ENCODE measurements around the gene CBLC. TPM values are rescaled to one million over a fixed set of nuclear protein-coding genes. Genes with fewer than 3 reads are reported as not detected.

Gene CBLC
- total RNA-seq, 1 donor from 2014 or later = 9.9 TPM

DNA sequence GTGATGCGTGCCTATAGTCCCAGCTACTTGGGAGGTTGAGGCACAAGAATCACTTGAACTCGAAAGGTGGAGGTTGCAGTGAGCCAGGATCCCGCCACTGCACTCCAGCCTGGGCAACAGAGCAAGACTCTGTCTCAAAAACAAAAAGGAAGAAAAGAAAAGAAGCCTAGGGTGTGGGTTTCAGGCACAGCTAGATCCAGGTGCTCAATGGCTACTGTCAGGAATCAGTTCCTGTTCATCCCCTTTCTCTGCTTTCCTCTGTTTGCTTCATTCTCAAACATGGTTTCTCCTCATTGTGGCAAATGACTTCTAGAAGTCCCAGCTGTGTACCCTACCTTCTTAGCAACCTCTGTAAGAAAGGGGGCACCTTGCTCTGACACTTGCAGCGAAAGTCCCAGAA, 5.9 kb downstream of the CBLC start:
- no peaks in the 10 kb centered on the region for H3K36me3 ChIP-seq (ENCODE audit: control insufficient read depth, insufficient read depth, low read length)
- no peaks in the 10 kb centered on the region for H3K27me3 ChIP-seq (ENCODE audit: control insufficient read depth, insufficient read depth, low read length)
- no peak for DNase-seq (ENCODE audit: low read depth)
- TF ChIP-seq, protein P1, sequence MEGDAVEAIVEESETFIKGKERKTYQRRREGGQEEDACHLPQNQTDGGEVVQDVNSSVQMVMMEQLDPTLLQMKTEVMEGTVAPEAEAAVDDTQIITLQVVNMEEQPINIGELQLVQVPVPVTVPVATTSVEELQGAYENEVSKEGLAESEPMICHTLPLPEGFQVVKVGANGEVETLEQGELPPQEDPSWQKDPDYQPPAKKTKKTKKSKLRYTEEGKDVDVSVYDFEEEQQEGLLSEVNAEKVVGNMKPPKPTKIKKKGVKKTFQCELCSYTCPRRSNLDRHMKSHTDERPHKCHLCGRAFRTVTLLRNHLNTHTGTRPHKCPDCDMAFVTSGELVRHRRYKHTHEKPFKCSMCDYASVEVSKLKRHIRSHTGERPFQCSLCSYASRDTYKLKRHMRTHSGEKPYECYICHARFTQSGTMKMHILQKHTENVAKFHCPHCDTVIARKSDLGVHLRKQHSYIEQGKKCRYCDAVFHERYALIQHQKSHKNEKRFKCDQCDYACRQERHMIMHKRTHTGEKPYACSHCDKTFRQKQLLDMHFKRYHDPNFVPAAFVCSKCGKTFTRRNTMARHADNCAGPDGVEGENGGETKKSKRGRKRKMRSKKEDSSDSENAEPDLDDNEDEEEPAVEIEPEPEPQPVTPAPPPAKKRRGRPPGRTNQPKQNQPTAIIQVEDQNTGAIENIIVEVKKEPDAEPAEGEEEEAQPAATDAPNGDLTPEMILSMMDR (IDR thresholded peaks at IDR 0.05; ENCODE audit: insufficient read depth, low read length, poor library complexity, severe bottlenecking) = no peak
- no peak overlapping the region for H3K4me3 ChIP-seq (ENCODE audit: low read depth, low read length)

DNA sequence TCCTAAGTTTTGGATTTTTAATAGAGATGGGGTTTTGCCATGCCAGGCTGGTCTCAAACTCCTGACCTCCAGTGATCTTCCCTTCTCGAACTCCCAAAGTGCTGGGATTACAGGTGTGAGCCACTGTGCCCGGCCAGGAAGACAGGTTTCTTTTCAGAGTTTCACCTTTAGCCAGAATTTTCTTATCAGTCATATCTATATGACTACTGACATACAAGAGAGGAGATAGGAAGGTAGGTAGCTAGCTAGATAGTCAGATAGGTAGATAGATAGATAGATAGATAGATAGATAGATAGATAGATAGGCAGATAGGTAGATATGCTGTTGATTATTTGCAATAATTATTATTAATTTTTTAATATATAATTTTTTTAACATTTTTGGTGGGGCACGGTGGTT, 7.6 kb downstream of the CBLC start:
- TF ChIP-seq, protein P1 (IDR thresholded peaks at IDR 0.05; ENCODE audit: insufficient read depth, low read length, poor library complexity, severe bottlenecking) = no peak
- no peaks in the 10 kb centered on the region for H3K27me3 ChIP-seq (ENCODE audit: control insufficient read depth, insufficient read depth, low read length)
- no peaks in the 10 kb centered on the region for H3K36me3 ChIP-seq (ENCODE audit: control insufficient read depth, insufficient read depth, low read length)
- H3K4me3 ChIP-seq (ENCODE audit: low read depth, low read length) = no peak overlapping the region
- DNase-seq (ENCODE audit: low read depth) = no peak

DNA sequence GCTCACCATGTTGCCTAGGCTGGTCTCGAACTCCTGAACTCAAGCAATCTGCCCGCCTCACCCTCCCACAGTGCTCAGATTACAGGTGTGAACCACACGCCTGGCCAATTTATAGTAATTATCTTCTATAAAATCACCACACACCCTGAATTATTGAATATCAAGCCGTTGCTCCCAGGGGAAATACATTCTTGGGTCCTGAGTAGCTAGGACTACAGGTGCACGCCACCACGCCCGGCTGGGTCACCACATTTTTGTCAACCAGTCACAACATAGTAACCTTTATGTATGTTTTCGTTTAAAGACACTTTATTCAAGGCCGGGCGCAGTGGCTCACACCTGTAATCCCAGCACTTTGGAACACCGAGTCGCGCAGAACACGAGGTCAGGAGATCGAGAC, 8.3 kb downstream of the CBLC start:
- no peaks in the 10 kb centered on the region for H3K36me3 ChIP-seq (ENCODE audit: control insufficient read depth, insufficient read depth, low read length)
- H3K27me3 ChIP-seq (ENCODE audit: control insufficient read depth, insufficient read depth, low read length) = no peaks in the 10 kb centered on the region
- no peak for DNase-seq (ENCODE audit: low read depth)
- no peak overlapping the region for H3K4me3 ChIP-seq (ENCODE audit: low read depth, low read length)
- TF ChIP-seq, protein P1 (IDR thresholded peaks at IDR 0.05; ENCODE audit: insufficient read depth, low read length, poor library complexity, severe bottlenecking) = no peak

DNA sequence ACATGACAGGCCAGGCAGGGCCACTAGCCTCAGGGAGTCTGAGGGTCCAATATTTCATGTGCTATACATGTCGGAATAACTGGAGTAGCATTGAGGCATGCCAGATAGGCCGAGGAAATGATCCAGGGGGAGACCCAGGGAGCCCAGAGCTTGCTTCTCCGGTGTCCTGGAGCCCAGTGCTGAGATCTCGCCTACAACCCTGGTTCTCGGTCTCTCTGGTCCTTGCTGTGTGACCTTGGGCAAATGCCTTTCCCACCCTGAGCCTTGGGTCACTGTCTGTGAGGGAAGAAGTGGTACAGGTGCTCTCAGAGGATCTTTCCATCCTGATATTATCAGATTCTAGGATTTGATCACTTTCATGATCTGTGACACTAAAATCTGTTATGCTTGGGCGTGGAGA, 11.3 kb downstream of the CBLC start:
- no peaks in the 10 kb centered on the region for H3K36me3 ChIP-seq (ENCODE audit: control insufficient read depth, insufficient read depth, low read length)
- TF ChIP-seq, protein P1 (IDR thresholded peaks at IDR 0.05; ENCODE audit: insufficient read depth, low read length, poor library complexity, severe bottlenecking) = no peak
- no peak for DNase-seq (ENCODE audit: low read depth)
- H3K27me3 ChIP-seq (ENCODE audit: control insufficient read depth, insufficient read depth, low read length) = no peaks in the 10 kb centered on the region
- H3K4me3 ChIP-seq (ENCODE audit: low read depth, low read length) = no peak overlapping the region

DNA sequence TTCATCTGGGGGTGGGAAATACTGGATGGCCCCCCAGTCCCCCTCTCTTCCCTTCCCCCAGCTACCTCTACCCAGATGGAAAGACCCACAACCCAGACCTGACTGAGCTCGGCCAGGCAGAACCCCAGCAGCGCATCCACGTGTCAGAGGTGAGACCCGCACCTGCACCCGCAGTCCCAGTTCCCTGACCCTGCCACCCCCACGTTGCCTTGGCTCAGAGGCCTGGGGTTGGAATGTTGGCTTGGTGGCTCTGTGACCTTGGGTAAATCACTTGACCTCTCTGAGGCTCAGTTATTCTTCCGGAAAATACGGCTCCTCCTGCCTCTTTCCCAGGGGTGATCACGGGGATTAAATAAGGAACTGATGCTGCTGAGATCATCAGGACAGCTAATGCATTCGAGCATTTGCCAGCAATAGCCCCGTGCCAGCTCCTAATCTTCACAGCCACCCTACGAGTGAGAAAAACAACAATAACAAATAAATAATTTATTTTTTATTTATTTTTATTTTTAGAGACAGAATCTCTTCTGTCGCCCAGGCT, 12.3 kb downstream of the CBLC start:
- Histone ChIP-seq H3K27me3 (ENCODE audit: control insufficient read depth, insufficient read depth, low read length) (no peaks in the 10 kb centered on the region), H3K4me3 (ENCODE audit: low read depth, low read length) (no peak overlapping the region), H3K36me3 (ENCODE audit: control insufficient read depth, insufficient read depth, low read length) (no peaks in the 10 kb centered on the region)
- TF ChIP-seq, protein P1 (IDR thresholded peaks at IDR 0.05; ENCODE audit: insufficient read depth, low read length, poor library complexity, severe bottlenecking) = no peak
- DNase-seq (ENCODE audit: low read depth) = no peak

DNA sequence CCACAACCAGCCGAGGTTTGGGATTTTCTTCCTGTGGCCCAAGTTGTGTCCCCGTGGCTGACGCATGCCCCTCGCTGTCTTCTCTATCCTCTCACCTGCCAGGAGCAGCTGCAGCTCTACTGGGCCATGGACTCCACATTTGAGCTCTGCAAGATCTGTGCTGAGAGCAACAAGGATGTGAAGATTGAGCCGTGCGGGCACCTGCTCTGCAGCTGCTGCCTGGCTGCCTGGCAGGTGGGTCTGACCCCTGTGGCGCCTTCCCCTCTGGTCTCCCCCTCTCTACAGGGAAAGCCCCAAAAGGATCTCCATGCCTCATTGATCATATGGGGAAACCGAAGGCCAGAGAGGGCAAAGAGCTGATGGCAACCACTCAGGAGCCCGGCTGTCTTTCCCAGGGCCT, 14.6 kb downstream of the CBLC start:
- Histone ChIP-seq H3K36me3 (ENCODE audit: control insufficient read depth, insufficient read depth, low read length) (no peaks in the 10 kb centered on the region), H3K4me3 (ENCODE audit: low read depth, low read length) (no peak overlapping the region), H3K27me3 (ENCODE audit: control insufficient read depth, insufficient read depth, low read length) (no peaks in the 10 kb centered on the region)
- TF ChIP-seq, protein P1 (IDR thresholded peaks at IDR 0.05; ENCODE audit: insufficient read depth, low read length, poor library complexity, severe bottlenecking) = no peak
- DNase-seq (ENCODE audit: low read depth) = no peak

Data from kidney epithelial cell (primary cell).